ENCODE data around the gene STON2. TPM values are rescaled to one million over a fixed set of nuclear protein-coding genes. Genes with fewer than 3 reads are reported as not detected.

The STON2 gene
- total and polyA plus RNA-seq, 2 of the 8 experiments (the other 6 are each of a cell fraction or from before 2014, with no cell fraction given), result 8.9 to 50.0 TPM

GRCh38 chr14:81219210-81219758, 180.8 kb downstream of the STON2 start (continued):
- TF ChIP-seq CTCF (IDR thresholded peaks at IDR 0.05; ENCODE audit: control extremely low read depth in 1 of 3, insufficient read depth in 1 of 3, low read depth in 1 of 3, low read length in 3 of 3) (no peak), CHD1 (IDR thresholded peaks at IDR 0.05; ENCODE audit: low read depth, low read length) (no peak; the same call in 1 of the 2 replicates), EP300 (IDR thresholded peaks at IDR 0.05; ENCODE audit: borderline replicate concordance in 1 of 2, low read depth in 2 of 2, low read length in 2 of 2) (0 out of 3 replicates have a peak, but pooled peaks of 1 of the 2 experiments have one; percentile 34), SP4 (IDR thresholded peaks at IDR 0.05; ENCODE audit: low read length) (no peak)

Measured in H1 (cell line).